CD4-positive, alpha-beta T cell (primary cell): ENCODE results near the gene HSD17B4. TPM values are rescaled to one million over a fixed set of nuclear protein-coding genes. Genes with fewer than 3 reads are reported as not detected.
"Not testable (repeated sequence)": the region's sequence is repeated elsewhere in the genome, so short reads cannot be mapped to it uniquely, and the experiment has no call there.

Experiments
- ATAC-seq: fragments of 200-7000 bp; cut with Tn5 transposase; one replicate; pipeline ENCODE4 v1.10.0; 2022; ENCODE audit warnings: mild to moderate bottlenecking; ENCODE audit not compliant: poor library complexity
- CTCF ChIA-PET: fragments of 350-600 bp; sonication (Branson Sonifier 250); formaldehyde crosslinking; loops from one replicate; lab custom pipeline; 2021; ENCODE audit warnings: antibody characterized with exemption, inconsistent platforms; lab: Charles Lee
- POLR2A ChIA-PET: fragments of 350-600 bp; sonication (Branson Sonifier 250); formaldehyde crosslinking; loops from one replicate; lab custom pipeline; 2021; ENCODE audit warnings: antibody characterized with exemption, inconsistent platforms; lab: Charles Lee
- DNase-seq, 14 experiments: peaks; one replicate each; pipeline ENCODE4 v3.0.0-alpha.2; 2013 to 2020; ENCODE audit warnings: mixed read lengths in 2 of 14
- H3K27ac ChIP-seq, 2 donors: one replicate each; pipeline versions ENCODE4 v1.5.1 to v1.7.0; 2013; ENCODE audit warnings: low read length in 2 of 2, low read depth in 1 of 2, mild to moderate bottlenecking in 1 of 2
- H3K27me3 ChIP-seq, 2 experiments: 1 replicate in 1 of 2; 2 replicates in 1 of 2; pipeline versions ENCODE4 v1.6.1 to v1.7.0; 2013; ENCODE audit warnings: low read length in 2 of 2, control low read depth in 1 of 2, mild to moderate bottlenecking in 1 of 2, moderate library complexity in 1 of 2; ENCODE audit not compliant: insufficient read depth in 2 of 2, control insufficient read depth in 1 of 2
- H3K36me3 ChIP-seq: one replicate; pipeline ENCODE4 v1.6.1; 2013; ENCODE audit warnings: low read length, control low read depth; ENCODE audit not compliant: insufficient read depth
- H3K4me1 ChIP-seq: one replicate; pipeline ENCODE4 v1.6.1; 2013; ENCODE audit warnings: low read length, control low read depth; ENCODE audit not compliant: insufficient read depth
- H3K4me3 ChIP-seq: one replicate; pipeline ENCODE4 v1.5.1; 2013; ENCODE audit warnings: mild to moderate bottlenecking, low read length, moderate library complexity
- H3K9me3 ChIP-seq, 2 experiments: 1 replicate in 1 of 2; 2 replicates in 1 of 2; pipeline versions ENCODE4 v1.6.1 to v1.7.0; 2013; ENCODE audit warnings: low read length in 2 of 2, mild to moderate bottlenecking in 2 of 2, control low read depth in 1 of 2, moderate library complexity in 1 of 2; ENCODE audit not compliant: control insufficient read depth in 1 of 2, insufficient read depth in 1 of 2
- H3K27ac Mint-ChIP-seq: one replicate; pipeline ENCODE4 v1.8.0; 2020; ENCODE audit warnings: mixed read lengths
- H3K27me3 Mint-ChIP-seq: one replicate; pipeline ENCODE4 v1.8.0; 2021; ENCODE audit warnings: mixed read lengths
- H3K36me3 Mint-ChIP-seq: one replicate; pipeline ENCODE4 v1.8.0; 2021; ENCODE audit warnings: low read depth, mixed read lengths
- H3K4me1 Mint-ChIP-seq: one replicate; pipeline ENCODE4 v1.8.0; 2021; ENCODE audit warnings: low read depth, mixed read lengths
- H3K4me3 Mint-ChIP-seq: one replicate; pipeline ENCODE4 v1.8.0; 2020; ENCODE audit warnings: mild to moderate bottlenecking, mixed read lengths
- H3K9me3 Mint-ChIP-seq: one replicate; pipeline ENCODE4 v1.8.0; 2020; ENCODE audit warnings: mixed read lengths
- intact Hi-C, 2 experiments: fragments of 100-400 bp; cut with DNase I in 1 of 2; cut with micrococcal nuclease in 1 of 2; formaldehyde crosslinking; loops; one replicate each; pipeline versions ENCODE4 v1.15.1 to v1.9.0; 2023 to 2025; cut with DNase I, micrococcal nuclease
- total RNA-seq, 174 experiments: library from RNA in 2 of 174; stranded (reverse) in 2 of 174; gene quantifications; one replicate each; pipeline ENCODE4 v1.2.3 and lab custom pipeline; 2021 to 2026
- TF ChIP-seq, protein P1 (sequence below): fragments of 200-600 bp; IDR thresholded peaks from one replicate; pipeline ENCODE4 v1.8.0; 2022; ENCODE audit warnings: antibody characterized with exemption, mild to moderate bottlenecking

The HSD17B4 gene
- total RNA-seq, 2 experiments from 2014 or later: 11.9 to 13.1 TPM

DNA sequence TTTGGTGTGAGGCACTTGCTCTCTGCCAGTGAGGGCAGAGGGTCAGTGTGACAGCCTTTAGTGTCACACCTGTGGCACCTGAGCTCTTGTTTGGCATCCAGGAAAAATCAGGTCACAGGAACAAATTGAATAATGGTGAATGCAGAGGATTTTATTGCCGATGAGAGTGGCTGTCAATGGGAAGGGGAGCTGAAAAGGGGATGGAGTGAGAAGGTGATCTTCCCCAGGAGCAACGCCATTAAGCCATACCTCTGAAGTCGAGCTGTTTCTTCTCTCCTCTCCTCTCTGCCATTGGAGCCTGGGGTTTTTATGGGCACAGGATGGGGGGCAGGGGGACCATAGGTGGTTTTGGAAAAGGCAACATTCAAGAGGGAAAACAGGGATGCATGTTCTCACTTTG is 2.4 kb upstream of the HSD17B4 start:
- TF ChIP-seq, protein P1, sequence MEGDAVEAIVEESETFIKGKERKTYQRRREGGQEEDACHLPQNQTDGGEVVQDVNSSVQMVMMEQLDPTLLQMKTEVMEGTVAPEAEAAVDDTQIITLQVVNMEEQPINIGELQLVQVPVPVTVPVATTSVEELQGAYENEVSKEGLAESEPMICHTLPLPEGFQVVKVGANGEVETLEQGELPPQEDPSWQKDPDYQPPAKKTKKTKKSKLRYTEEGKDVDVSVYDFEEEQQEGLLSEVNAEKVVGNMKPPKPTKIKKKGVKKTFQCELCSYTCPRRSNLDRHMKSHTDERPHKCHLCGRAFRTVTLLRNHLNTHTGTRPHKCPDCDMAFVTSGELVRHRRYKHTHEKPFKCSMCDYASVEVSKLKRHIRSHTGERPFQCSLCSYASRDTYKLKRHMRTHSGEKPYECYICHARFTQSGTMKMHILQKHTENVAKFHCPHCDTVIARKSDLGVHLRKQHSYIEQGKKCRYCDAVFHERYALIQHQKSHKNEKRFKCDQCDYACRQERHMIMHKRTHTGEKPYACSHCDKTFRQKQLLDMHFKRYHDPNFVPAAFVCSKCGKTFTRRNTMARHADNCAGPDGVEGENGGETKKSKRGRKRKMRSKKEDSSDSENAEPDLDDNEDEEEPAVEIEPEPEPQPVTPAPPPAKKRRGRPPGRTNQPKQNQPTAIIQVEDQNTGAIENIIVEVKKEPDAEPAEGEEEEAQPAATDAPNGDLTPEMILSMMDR: no peak
- Mint-ChIP-seq H3K27me3 (no peaks in the 10 kb centered on the region), H3K4me3 (peak overlapping the region; percentile 12), H3K36me3 (peaks cover 4% of the 10 kb centered on the region), H3K4me1 (peaks cover 24% of the 10 kb centered on the region), H3K27ac (no peak overlapping the region), H3K9me3 (no peaks in the 10 kb centered on the region)
- ChIA-PET CTCF (interaction anchor here (1.3 kb wide), 1 partner anchor 462 kb away, joined by 3 read pairs; no protein-coding TSS in a partner anchor), POLR2A (no interaction called here)
- Histone ChIP-seq H3K36me3 (no peaks in the 10 kb centered on the region), H3K27me3 (no peaks in the 10 kb centered on the region), H3K9me3 (no peaks in the 10 kb centered on the region), H3K4me1 (peaks cover 13% of the 10 kb centered on the region), H3K4me3 (no peak overlapping the region), H3K27ac (no peak overlapping the region)
- DNase-seq (no peak), ATAC-seq (no peak)
- intact Hi-C loops: loop anchor here (5.0 kb wide), 2 partner anchors 378 to 383 kb away; partner anchors contain the start of gene DMXL1 (in 1 of the 2)

- H3K27me3 ChIP-seq, POLR2A ChIA-PET, H3K27ac Mint-ChIP-seq, H3K36me3 ChIP-seq, CTCF ChIA-PET, H3K9me3 Mint-ChIP-seq, H3K36me3 Mint-ChIP-seq, H3K9me3 ChIP-seq, H3K4me3 ChIP-seq, ATAC-seq, H3K27me3 Mint-ChIP-seq, DNase-seq, H3K27ac ChIP-seq: not testable (repeated sequence)
- H3K4me1 Mint-ChIP-seq: peaks cover 24% of the 10 kb centered on the region
- peak overlapping the region; percentile 54 for H3K4me3 Mint-ChIP-seq
- H3K4me1 ChIP-seq: peaks cover 13% of the 10 kb centered on the region
- intact Hi-C loops: loop anchor here (5.0 kb wide), 2 partner anchors 378 to 383 kb away; partner anchors contain the start of gene DMXL1 (in 1 of the 2)
Measured at GRCh38 chr5:119450627-119451026, 1.7 kb upstream of the HSD17B4 start.

- Mint-ChIP-seq H3K27ac (peak overlapping the region; percentile 73), H3K4me1 (peaks cover 24% of the 10 kb centered on the region), H3K4me3 (peak overlapping the region; percentile 89), H3K9me3 (no peaks in the 10 kb centered on the region), H3K36me3 (peaks cover 11% of the 10 kb centered on the region), H3K27me3 (no peaks in the 10 kb centered on the region)
- no peaks in the 10 kb centered on the region for H3K36me3 ChIP-seq
- no peak for ATAC-seq
- CTCF ChIA-PET: interaction anchor here (0.9 kb wide), 1 partner anchor 463 kb away, joined by 4 read pairs; the partner anchor contains the start of gene DTWD2
- no peak overlapping the region for H3K4me3 ChIP-seq
- H3K27me3 ChIP-seq: no peaks in the 10 kb centered on the region
- DNase-seq: no peak
- no peaks in the 10 kb centered on the region for H3K9me3 ChIP-seq
- no peak overlapping the region for H3K27ac ChIP-seq
- intact Hi-C loops: loop anchor here (5.0 kb wide), 2 partner anchors 379 to 384 kb away; partner anchors contain the start of gene DMXL1 (in 1 of the 2)
- peaks cover 13% of the 10 kb centered on the region for H3K4me1 ChIP-seq
- POLR2A ChIA-PET: interaction anchor here (0.7 to 1.4 kb wide), 4 partner anchors 11 to 463 kb away, joined by 3 to 7 read pairs (median 4); partner anchors contain the start of gene DTWD2
- TF ChIP-seq, protein P1: no peak
Measured at GRCh38 chr5:119451561-119451960, 736 bp upstream of the HSD17B4 start.
